HG02938 (cell line): ENCODE data around the gene RSF1.

Source experiments
- ATAC-seq: cut with Tn5 transposase; IDR thresholded peaks from one replicate; pipeline ENCODE4 v1.9.1; 2021; ENCODE audit warnings: mild to moderate bottlenecking, moderate library complexity; ENCODE audit not compliant: unreplicated experiment

Gene RSF1

DNA sequence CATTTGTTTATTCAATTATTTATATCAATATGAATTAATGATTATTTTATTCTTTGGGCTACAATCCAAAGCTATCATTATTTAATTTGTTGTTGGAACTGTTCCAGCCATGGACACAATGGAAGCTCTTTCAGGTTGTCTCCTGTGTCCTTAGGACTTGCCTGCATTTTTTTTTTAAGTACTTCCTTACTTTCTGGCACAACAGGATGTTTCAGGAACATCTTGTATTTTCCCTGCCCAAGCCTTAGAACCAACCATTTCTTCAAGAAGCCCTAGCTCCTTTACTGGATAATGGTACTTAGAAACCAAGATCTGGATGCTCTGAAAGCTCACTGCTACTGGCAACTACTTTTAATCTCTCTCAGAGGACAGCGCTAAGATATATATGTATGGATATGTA lies 125.1 kb downstream of the RSF1 start:
- no peak for ATAC-seq

DNA sequence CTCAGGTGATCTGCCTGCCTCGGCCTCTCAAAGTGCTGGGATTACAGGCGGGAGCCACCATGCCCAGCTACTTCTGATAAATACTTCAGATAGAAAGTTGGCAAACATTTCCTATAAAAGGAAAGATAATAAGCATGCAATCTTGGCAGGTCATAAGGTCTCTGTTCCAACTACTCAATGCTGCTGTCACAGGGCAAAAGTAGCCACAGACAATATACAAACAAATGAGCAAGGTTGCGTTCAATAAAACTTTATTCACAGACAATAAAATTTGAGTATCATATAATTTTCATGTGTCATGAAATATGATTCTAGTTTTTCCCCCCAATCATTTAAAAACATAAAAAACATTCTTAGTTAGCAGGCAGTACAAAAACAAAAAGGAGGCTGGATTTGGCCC lies 129.9 kb downstream of the RSF1 start:
- no peak for ATAC-seq

- ATAC-seq = no peak
Observed at GRCh38 chr11:77687088-77687487, 133.4 kb downstream of the RSF1 start.

- ATAC-seq = no peak
Observed at GRCh38 chr11:77677138-77677537, 143.4 kb downstream of the RSF1 start.

DNA sequence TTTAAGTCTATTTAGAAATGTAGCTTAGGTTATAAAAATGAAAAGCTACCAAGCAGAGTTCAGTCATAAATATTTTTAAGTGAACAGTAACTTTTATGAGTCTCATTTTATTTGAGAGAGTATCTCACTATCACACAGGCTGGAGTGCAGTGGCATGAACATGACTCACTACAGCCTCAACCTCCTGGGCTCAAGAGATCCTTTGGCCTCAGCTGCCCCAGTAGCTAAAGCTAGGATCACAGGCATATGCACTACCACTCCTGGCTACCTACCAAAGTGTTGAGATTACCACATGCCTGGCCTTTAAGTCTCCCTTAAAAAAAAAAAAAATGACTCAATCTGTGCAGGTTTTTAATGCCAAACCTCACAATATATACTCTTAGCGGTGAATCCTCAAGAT lies 148.3 kb downstream of the RSF1 start:
- ATAC-seq = no peak

DNA sequence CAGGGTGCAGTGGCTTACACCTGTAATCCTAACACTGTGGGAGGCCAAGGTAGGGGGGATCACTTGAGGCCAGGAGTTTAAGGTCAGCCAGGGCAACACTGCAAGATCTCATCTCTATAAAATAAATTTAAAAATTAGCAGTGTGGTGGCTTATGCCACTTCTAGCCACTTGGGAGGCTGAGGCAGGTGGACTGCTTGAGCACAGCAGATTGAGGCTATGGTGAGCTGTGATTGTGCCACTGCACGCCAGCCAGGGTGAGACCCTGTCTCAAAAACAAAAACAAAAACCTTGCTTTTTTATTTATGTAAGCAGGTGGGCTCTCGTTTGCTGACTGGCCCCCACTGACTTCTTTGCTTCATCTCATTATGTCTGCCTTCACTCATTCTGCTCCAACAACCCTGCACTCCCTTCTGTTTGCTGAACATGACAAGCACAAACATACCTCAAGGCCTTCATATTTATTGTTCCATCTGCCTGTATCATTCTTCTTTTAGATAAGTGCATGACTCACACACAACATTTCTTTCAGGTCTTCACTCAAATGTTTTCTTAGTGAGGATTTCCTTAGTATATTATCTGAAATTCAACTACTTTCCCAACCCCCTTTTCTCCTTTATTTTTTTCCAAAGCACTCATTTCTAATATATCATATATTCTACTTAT lies 150.5 kb downstream of the RSF1 start:
- ATAC-seq = no peak

DNA sequence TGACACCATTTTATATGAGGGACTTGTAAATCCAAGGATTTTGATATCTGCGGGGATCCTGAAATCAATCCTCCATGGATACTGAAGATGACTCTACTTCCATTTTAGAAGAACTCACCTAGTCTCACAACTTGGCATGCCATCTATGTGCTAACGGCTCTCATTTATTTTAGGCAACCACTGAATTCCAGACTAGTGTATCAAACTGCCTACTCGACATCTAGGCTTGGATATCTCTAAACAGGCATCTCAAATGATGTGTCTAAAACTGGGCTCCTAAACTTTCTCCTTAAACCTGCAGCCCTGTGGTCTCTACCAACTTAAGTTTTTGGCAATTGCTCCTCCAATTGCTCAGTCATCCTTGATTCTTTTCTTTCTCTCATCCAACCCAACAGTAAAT lies 151.8 kb downstream of the RSF1 start:
- no peak for ATAC-seq

DNA sequence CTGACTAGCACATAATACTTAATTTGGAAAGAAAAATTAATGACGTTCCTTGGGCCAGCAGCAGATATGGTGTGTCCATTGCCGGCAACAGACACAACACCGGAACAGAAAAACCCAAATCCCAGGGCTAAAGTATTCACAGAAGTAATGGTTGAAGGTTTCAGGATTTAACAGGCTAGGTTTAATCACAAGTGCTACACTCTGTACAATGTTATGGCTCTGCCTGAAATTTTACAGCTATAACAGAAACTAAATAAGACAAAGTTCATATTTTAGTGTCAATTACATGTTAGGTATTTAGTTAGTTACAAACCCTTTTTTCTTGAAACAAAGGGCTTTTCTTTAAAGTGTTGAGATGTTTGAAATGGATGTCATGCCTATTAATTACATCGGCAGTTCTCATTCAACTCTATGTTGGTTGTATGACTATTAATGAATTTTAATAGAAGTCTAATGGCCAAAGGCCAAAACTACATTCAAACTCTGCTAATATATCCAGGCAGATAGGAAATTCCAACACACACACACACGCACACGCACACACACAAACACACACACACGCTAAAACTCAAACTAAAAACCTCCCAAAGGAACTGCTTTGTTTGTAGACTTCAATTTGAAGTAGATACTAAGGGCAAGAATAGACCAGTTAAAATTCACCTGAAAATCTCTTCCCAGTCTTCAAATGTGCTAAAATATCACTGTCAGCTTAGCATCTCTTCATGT lies 155.1 kb downstream of the RSF1 start:
- ATAC-seq = no peak

GRCh38 chr11:77661670-77662069 lies 158.9 kb downstream of the RSF1 start:
- no peak for ATAC-seq

- no peak for ATAC-seq
Observed at GRCh38 chr11:77660947-77661346, 159.6 kb downstream of the RSF1 start.

DNA sequence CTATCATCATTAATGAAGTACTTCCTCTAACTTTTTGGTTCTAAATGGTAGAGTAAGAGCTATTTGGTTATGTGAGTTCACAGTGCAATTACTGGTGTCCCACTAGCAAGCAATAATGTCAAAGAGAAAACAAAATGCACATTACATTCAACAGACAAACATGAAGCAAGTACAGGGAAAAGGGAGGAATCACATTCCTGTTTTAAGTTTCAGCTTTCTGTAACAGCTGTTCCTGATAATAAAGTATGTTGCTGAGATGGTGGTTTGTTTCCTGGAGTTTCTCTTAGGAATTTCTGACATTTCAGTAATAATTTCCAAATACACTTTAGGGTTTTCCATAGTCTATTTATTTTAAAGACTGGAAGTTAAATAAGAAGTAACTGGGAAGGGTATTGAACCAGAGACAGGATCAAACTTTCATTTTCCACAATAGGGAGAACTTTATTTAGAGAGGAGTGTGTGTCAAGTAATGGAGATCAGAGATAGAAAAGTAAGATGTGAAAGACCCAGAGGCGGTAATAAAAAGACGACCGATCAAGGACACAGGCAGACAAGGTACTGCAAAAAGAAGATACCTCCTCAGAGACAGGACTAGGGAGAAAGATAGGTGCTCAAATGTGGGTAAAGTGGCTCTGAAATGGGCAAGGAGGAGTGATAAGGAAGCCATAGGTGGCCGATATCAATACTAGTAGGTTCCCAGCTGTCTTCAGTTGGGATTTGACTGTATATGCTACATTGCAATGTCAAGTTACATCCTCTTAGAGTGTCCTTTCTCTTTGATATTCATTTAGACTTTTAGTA lies 162.1 kb downstream of the RSF1 start:
- no peak for ATAC-seq

DNA sequence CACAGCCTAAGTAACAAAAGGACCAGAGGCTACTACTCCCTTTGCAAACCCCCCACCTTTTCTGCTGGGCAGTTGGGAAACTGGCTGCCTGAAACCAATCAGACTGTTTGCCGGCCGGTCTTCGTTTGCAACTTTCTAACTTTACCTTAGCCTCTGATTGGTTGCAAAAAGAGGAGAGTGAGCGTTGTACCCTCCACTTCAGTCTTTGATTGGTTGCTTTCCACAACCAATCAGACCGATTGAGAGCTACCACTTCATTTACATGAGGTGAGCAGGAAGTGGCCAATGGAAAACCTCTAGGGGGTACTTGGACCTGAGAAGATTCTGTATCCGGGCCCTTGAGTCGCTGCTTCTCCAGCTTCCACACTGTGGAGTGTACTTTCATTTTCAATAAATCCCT lies 164.2 kb downstream of the RSF1 start:
- ATAC-seq = no peak

DNA sequence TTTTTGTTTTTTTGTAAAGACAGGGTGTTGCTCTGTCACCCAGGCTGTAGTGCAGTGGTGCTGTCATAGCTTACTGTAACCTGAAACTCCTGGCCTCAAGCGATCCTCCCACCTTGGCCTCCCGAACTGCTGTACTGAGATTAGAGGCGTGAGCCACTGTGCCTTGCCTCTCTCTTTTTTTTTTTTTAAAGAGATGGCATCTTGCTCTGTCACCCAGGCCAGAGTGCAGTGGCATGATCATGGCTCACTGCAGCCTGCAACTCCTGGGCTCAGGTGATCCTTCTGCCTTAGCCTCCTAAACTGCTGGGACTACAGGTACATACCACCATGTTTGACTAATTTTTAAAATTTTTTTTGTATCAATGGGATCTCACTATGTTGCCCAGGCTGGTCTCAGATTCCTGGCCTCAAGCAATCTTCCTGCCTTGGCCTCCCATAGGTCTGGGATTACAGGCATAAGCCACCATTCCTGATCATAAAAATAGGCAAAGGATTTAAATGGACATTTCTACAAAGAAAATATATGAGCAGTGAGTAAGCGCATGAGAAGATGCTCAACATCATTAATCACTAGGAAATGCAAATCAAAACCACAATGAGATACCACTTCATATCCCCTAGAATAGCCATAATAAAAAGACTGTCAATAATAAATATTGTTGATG lies 165.6 kb downstream of the RSF1 start:
- ATAC-seq = no peak

DNA sequence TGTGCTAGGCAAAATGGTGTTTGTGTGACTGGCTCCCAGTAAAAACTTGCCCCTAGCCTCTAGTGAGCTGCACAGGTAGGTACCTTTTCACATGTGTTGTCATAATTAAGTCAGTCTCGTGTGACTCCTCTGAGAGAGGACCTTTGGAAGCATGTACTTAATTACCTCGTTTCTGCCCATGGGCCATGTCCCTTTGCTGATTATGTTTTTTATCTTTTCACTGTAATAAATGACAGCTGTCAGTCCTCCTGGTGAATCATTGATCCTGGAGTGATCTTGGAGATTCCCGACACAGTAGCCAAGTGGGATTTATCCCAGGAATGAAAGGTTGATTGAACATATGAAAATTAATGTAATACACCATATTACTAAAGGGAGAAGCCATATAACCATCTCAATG lies 170.4 kb downstream of the RSF1 start:
- no peak for ATAC-seq

DNA sequence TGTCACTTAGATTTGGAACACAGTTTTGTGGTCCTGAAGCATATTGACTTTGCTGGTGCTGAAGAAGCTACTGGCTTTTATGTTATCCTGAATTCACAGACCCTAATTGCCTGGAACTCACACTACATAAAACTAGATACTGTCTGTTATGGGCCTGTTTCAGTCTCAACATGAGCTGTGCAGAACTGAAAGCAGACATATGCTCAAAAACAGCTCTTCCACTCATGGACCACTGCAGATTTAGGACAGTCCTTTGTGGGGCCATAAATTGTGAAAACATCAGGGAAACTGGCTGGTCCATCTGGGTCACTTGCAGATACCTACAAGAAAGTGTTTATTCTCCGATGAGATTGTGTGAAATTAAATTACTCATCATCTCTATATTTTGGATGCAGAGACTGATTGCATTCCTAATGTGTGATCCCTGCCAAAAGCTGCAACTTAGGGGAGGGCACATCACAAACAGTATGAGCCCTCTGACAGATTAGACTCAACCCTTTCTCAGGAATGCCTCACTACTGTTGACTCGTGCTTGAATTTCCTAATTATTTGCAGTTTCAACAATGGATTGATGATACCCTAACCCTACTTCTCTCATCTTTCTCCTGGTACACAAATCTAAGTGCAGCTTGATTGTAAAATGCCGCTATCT lies 172.7 kb downstream of the RSF1 start:
- no peak for ATAC-seq

DNA sequence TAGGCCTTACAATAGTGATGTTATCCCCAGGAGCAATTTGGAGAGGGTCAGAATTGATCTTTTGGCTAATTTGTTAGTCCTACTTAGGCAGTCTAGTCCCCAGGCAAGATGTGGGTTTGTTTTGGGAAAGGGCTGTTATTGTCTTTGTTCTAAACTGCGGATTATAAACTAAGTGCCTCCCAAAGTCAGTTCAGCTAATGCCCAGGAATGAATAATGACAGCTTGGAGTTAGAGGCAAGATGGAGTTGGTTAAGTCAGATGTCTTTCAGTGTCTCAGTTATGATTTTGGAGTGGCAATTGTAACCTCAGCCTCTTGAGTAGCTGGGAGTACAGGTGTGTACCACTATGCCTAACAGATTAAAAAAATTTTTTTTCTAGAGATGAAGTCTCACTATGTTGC lies 175.6 kb downstream of the RSF1 start:
- no peak for ATAC-seq

GRCh38 chr11:77642228-77642627 lies 178.3 kb downstream of the RSF1 start:
- no peak for ATAC-seq

- ATAC-seq = peak; percentile 90
Observed at GRCh38 chr11:77637345-77638165, 183.0 kb downstream of the RSF1 start, which contains the start of gene CLNS1A. TSS of gene CLNS1A (minus strand) at chr11:77637794. CDS start at chr11:77637714, 80 bp downstream.

- ATAC-seq = no peak
Observed at GRCh38 chr11:77636731-77637344, 183.7 kb downstream of the RSF1 start.
